GM12872 (cell line): ENCODE results near the gene VWA8.

Experiments used
- TF ChIP-seq, protein P1 (sequence below): IDR thresholded peaks from 3 replicates; pipeline ENCODE4 v1.5.1; 2011; ENCODE audit warnings: low read depth, mild to moderate bottlenecking, low read length, moderate library complexity; ENCODE audit not compliant: insufficient read depth

Gene VWA8

GRCh38 chr13:41548031-41548430 lies 412.9 kb downstream of the VWA8 start:
- TF ChIP-seq, protein P1, sequence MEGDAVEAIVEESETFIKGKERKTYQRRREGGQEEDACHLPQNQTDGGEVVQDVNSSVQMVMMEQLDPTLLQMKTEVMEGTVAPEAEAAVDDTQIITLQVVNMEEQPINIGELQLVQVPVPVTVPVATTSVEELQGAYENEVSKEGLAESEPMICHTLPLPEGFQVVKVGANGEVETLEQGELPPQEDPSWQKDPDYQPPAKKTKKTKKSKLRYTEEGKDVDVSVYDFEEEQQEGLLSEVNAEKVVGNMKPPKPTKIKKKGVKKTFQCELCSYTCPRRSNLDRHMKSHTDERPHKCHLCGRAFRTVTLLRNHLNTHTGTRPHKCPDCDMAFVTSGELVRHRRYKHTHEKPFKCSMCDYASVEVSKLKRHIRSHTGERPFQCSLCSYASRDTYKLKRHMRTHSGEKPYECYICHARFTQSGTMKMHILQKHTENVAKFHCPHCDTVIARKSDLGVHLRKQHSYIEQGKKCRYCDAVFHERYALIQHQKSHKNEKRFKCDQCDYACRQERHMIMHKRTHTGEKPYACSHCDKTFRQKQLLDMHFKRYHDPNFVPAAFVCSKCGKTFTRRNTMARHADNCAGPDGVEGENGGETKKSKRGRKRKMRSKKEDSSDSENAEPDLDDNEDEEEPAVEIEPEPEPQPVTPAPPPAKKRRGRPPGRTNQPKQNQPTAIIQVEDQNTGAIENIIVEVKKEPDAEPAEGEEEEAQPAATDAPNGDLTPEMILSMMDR = no peak

DNA sequence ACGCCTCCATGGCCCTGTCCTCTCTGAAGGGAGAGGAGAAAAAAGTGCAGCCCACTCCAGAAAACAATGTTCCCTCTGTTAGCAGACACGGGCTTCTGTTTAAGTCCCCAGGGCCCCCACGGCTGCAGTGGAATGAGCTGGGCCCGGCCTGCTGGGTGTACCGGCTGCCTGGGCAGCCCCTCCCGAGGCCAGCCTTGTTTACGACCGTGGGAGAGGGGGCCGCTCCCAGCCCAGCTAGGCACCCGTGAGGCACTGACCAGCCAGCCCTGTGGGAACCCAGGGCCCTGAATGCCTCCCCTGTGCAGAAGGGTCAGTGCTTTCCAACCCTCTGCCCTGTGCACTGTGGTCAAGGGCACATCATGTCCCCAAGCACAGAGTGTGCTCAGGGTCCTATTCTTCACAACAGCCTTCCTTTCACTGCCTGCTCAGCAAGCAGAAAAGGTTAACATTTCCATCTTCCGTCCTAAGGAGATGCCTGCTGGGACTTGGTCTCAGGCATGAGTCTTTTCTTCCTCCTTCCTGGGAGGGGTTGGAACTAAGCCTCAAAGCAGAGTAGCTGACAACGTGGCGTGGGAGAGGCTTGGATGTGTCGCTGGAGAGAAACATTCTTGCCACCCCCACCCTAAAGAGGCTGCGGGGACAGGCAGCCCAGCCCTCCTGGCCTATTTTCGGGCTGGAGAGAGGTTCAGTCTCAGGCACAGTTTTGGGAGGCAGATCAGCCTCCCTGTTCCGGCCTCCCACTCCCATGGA lies 413.5 kb downstream of the VWA8 start:
- TF ChIP-seq, protein P1 = no peak

GRCh38 chr13:41546372-41547190 lies 414.3 kb downstream of the VWA8 start:
- TF ChIP-seq, protein P1 = no peak

- TF ChIP-seq, protein P1 = no peak
Measured at GRCh38 chr13:41545432-41545707, 415.5 kb downstream of the VWA8 start.

GRCh38 chr13:41543664-41544300 lies 417.1 kb downstream of the VWA8 start:
- TF ChIP-seq, protein P1 = no peak

- TF ChIP-seq, protein P1 = no peak
Measured at GRCh38 chr13:41542281-41542680, 418.6 kb downstream of the VWA8 start.
